GM12874 (cell line): Measurements from ENCODE around the gene TUBB4A.

Experiments used
- TF ChIP-seq, protein P1 (sequence below): IDR thresholded peaks from 2 replicates; pipeline ENCODE4 v1.5.1; 2011; ENCODE audit warnings: low read depth, mild to moderate bottlenecking, control low read depth, low read length, moderate library complexity; ENCODE audit not compliant: insufficient read depth

TUBB4A gene

DNA sequence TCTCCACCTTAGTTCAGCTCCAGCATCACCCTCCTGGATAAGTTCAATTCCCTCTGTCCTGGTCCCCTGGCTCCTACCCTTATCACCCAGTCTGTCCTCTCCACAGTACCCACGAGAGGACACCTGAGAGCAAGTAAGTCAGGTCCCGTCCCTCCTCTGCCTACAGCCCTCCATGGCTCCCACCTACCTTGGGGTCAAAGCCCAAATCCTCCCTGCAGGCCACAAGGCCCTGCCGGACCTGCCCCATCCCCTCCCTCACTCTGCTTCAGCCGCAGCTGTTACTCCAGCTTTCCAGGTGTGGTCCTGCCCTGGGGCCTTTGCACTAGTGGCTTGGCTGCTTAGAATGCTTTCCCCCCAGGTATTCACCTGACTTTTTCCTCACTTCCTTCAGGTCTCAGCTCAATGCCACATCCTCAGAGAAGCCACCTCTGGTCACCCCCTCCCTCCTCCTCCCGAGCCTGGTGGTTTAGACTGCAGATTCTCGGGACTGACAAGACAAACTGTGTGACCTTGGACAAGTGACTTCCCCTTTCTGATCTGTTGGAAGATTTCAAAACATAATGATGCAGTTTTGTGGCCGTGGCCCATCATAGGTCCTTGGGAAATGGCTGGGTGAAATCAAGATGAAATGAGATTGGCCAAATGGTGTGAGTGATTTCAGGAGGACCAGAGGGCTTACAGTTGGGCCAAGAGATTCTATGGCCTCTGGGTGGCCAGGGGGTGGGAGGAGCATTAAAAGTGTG, 3.6 kb downstream of the TUBB4A start:
- TF ChIP-seq, protein P1, sequence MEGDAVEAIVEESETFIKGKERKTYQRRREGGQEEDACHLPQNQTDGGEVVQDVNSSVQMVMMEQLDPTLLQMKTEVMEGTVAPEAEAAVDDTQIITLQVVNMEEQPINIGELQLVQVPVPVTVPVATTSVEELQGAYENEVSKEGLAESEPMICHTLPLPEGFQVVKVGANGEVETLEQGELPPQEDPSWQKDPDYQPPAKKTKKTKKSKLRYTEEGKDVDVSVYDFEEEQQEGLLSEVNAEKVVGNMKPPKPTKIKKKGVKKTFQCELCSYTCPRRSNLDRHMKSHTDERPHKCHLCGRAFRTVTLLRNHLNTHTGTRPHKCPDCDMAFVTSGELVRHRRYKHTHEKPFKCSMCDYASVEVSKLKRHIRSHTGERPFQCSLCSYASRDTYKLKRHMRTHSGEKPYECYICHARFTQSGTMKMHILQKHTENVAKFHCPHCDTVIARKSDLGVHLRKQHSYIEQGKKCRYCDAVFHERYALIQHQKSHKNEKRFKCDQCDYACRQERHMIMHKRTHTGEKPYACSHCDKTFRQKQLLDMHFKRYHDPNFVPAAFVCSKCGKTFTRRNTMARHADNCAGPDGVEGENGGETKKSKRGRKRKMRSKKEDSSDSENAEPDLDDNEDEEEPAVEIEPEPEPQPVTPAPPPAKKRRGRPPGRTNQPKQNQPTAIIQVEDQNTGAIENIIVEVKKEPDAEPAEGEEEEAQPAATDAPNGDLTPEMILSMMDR, result no peak

DNA sequence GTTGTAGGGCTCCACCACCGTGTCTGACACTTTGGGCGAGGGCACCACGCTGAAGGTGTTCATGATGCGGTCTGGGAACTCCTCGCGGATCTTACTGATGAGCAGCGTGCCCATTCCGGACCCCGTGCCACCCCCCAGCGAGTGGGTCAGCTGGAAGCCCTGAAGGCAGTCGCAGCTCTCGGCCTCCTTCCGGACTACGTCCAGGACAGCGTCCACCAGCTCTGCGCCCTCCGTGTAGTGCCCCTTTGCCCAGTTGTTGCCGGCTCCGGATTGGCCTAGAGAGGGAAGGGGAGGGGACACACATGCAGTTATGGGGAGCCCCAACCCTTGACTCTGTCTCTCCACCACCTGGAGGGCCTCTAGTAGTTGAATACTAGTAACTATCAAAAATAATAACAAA, 6.2 kb downstream of the TUBB4A start:
- TF ChIP-seq, protein P1, result no peak

DNA sequence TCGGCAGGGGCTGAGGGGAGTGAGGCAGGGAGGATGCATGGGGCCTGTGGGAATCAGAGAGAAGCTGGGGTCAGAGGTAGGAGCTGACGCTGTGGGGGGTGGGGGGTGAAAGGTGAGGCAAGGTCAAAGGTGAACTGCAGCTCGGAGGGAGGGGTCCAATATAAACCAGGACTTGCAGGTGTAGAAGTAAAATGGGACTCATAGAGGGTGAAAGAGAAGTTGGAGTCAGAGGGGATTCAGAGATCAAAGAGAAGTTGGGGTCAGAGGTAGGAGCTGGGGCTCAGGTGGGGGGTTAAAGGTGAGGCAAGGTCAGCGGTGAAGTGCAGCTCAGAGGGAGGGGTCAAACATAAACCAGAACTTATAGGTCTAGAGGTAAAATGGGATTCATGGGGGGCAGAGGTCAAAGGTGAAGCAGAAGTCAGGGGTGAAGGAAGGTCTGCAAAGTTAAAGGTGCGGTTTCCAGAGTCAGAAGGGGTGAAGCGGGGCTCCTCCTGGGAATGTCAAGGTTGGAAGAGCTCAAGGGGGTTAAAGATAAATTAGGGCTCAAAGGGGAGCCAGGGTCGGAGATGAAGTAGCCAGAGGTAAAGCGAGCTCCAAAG, 7.6 kb downstream of the TUBB4A start:
- TF ChIP-seq, protein P1, result no peak

DNA sequence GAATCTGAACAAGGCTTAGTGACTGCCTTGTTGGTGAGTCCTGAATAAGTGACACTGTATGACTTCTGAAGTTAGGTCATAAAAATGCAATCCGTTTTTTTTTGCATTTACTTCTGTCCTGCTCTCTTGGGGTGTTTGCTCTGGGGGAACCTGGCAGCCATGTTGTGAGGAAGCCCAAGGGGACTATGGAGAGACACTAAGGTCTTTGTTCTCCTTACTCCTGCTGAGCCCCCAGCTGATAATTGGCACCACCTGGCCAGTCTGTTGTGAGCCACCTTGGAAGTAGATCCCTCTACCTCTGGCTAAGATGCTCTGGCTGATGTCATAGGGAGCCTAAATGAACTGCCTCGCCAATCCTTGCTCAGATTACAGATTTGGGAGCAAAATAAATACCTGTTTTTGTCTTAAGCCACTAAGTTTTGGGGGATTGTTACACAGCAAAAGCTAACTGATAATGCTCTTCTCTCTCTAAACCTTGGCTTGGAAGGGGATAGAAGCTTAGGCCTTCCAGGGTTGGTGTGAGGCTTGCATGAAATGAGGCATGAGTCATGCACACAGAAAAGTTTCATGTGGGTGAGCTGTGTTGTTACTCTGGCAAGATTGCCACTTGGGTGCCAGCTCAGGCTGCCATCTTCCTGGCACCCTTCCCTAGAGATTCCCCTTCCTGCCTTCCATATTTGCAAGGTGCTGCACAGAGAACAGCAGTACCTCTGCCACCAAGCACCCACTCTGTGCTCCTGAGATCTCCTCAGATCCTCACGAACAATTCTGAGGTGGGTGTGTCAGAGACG, 10.1 kb downstream of the TUBB4A start:
- TF ChIP-seq, protein P1, result no peak

DNA sequence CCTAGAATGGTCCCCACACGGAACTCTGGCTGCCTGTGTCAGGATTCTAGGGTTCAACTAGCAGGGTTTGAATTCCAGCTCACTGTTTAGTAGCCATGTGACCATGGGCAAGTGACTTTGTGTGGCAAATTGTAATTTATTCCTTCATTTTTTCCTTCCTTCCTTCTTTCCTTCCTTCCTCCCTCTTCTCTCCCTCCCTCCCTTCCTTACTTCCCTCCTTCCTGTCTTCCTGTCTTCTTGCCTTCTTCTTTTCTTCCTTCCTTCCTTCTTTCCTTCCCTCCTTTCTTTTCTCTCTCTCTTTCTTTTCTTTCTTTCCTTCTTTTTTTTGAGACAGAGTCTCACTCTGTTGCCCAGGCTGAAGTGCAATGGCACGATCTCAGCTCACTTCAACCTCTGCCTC, 12.0 kb downstream of the TUBB4A start:
- TF ChIP-seq, protein P1, result no peak

GRCh38 chr19:6489278-6490061, 12.6 kb downstream of the TUBB4A start:
- TF ChIP-seq, protein P1, result no peak

- TF ChIP-seq, protein P1, result no peak
Measured at GRCh38 chr19:6484831-6485230, 17.3 kb downstream of the TUBB4A start.
